Suppressor macrophage treated with lipopolysaccharide for 1 hour (primary cell): Measurements from ENCODE around the gene RPL35.

Experiments used
- DNase-seq, 3 donors: peaks; one replicate each; pipeline ENCODE4 v3.0.0-alpha.2; 2020 to 2022

RPL35 gene

DNA sequence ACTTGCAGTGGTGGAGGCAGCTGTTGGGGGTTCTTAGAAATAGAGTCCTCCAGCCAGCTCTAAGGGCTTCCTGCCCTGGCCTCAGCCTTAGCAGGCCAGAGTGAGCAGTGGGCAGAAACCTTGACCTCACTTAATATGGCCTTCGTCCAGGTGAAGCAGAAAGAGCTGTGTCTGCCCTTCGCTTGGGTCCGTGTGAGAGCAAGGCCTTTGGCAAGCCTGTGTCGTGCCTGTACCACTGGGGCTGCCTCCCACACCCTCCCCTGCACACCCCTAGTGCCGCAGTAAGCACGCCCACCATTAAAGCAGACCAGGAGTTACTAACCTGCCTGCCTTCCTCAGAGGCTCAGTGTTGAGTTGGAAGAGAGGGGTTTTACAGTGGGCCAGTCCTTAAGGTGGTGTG, 13.7 kb upstream of the RPL35 start:
- no peak for DNase-seq

GRCh38 chr9:124873664-124874063, 11.9 kb upstream of the RPL35 start:
- no peak for DNase-seq

DNA sequence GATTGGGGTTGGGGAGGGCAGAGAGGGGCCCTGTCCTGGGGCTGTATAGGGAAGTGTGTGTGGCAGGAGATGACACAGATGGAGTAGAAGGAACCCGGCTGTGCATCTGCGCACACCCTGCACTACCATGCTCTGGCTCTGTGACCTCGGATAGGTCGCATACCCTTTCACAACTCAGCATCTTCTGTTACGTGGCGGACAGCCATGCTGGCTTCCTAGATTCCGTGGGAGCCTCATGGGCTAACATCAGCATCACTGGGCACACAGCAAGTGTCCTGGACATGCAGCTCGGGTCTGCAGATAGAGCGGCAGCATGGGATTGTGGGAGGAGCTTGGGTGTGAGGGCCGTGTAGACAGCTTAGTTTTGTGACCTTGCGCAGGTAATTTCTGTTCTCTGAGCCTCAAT, 9.4 kb upstream of the RPL35 start:
- no peak for DNase-seq

GRCh38 chr9:124870723-124871122, 9.0 kb upstream of the RPL35 start:
- peak in 1 of 3 donors; percentile 36 for DNase-seq

- DNase-seq, result peak in 2 of 3 donors; percentile 47 to 59
These were observed 8.3 kb upstream of the RPL35 start for GRCh38 chr9:124869986-124870560.

GRCh38 chr9:124869466-124869985, 7.8 kb upstream of the RPL35 start:
- peak; percentile 31 to 63 (median 38) for DNase-seq

GRCh38 chr9:124868511-124869465, 7.0 kb upstream of the RPL35 start:
- peak; percentile 86 to 96 (median 93) for DNase-seq

DNA sequence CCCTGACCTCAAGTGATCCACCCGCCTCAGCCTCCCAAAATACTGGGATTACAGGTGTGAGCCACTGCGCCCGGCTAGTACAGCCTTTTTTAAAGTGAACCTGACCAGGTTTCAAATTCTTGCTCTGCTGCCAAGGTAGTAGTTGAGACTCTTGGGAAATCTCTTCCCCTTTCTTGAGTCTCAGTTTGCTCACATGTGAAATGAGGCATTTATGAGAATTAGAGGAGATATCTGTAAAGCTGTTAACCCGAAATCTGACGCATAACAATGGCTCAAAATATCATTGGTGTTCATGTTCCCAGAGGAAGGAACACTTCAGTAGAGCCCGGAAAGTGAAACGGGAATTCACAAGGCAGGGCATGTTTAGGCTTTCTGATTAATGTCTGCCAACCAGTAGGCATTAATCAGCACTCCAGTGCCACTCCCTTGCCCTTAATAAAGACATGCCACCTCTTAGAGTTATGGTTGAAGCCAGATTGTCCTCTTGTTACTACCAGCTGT, 1.7 kb upstream of the RPL35 start:
- DNase-seq, result peak; percentile 33 to 76 (median 53)

DNA sequence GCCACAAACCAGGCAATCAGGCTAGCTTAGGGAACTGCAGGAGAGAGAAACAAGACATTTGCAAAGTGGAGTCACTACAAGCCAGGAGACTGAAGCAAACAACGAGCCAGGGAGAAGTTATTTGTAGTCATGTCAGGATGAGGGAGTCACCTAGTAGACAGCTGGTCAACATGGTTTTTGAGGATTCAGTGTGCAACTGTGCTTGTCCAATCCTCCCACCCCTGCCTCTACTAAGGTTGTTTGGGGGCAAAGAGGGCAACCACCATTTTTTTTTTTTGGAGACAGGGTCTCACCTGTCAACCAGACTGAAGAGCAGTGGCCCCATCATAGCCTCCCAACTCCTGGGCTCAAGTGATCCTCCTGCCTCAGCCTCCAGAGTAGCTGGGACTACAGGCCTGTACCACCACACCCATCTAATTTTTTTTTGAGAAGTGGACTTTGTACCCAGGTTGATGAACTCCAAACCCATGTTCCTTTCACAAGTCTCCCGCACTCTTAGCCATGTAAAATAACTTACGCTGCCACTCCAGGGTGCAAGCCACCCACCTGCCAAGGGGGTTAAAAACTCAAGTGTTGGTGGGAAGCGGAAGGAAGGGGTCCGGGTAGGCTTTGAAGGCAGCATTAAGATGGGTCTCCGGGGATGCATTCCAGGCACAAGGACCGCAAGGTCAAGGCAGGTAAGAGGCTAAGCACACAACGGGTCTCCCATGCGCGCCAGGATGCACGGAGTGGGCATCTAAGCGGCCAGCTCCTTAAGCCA, 995 bp downstream of the RPL35 start:
- DNase-seq, result peak in 1 of 3 donors; percentile 18

DNA sequence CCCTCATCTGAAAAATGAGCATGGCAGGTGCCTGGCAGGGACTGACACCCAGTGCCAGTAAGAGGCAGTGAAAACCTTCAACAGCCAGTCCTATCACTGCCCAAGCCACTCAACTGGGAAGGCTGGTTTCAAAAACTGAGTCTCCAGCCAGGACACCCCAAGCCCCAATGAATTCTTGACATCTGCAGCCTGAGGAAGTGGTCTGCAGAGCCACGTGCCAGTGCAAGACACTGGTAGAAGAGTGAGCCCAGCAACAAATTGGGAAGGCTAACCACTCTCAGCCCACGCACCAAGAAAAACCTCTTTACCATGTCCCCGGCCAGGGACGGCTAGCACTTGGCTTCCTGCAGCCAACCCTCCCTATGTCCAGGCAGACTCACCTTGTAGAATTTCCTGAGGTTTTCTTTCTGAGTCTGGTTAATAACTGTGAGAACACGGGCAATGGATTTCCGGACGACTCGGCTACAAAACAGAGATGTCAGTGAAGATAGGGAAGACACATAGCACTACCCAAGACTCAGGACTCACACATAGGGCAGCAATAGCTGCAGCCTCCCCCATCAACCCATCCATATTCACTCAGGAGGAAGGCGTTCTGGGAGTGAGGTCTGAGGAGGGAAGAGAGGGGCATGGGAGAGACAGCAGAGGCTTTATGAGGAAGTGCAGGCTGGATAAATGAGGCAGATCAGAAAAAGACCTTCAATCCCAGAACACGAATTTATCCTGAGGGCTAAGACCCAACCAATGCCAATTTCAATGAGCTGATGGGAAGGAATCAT, 1.8 kb downstream of the RPL35 start:
- no peak for DNase-seq

DNA sequence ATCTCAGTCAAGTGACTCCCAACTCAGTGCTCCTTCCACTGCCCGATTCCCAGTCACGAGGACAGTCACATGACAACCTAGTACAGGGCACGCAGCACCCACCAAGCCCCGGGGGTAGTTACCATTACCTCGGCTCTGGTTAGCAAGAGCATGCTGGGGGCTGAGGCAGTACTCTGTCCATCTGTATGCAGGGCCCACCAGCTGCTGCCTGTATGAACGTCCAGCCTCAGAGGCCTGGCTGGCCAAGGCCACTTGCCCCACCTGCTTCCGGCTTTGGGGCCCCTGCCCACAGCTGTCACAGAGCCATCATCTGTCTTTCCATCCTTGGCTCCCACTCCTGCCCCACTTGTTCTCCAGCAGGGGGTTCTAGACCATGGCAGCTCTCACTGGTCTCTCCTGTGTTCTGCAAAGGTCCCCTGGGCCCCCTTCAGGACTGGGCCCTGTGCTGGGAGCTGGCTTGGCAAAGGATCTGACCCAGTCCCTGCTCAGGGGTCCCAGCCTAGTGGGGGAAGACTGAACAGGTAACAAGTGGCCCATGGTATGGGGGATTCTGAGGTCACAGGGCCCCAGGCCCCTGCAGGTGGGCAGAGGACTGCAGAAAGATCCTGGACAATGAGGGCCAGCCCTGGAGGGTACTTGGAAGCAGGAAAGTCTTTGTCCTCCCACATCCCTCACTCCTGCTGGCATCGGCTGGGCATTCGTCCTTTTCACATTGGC, 3.3 kb downstream of the RPL35 start:
- no peak for DNase-seq

DNA sequence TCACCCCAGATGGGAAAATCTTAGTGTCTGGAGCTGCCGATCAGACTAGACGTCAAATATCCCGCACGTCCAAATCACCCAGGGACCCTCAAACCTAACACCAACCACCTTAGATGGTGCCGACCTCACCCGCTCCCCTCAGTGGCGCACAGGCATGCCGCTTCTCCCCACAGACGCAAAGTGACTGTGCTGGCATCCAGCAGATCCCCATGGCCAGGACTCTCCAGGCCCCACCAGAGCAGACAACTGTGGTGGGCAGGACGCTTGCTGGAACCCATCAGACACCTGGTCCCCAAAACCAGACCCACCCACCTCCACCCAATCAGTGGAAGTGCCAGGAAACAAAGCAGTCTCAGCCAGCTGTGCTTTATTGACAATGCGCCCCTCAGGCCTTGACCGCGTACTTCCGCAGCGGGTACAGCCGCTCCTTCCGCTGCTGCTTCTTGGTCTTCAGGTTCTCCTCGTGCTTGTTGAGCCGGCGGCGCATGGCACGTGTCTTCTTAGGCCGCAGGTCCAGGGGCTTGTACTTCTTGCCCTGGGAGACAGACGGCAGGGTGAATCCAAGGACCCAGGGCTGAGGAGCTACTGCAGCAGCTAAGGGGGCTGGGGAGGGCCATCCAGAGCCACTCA, 4.1 kb downstream of the RPL35 start:
- no peak for DNase-seq

GRCh38 chr9:124855944-124856765, 5.6 kb downstream of the RPL35 start:
- no peak for DNase-seq

- DNase-seq, result no peak
These were observed 6.2 kb downstream of the RPL35 start for GRCh38 chr9:124855566-124855943.

GRCh38 chr9:124854822-124855221, 6.9 kb downstream of the RPL35 start:
- no peak for DNase-seq

DNA sequence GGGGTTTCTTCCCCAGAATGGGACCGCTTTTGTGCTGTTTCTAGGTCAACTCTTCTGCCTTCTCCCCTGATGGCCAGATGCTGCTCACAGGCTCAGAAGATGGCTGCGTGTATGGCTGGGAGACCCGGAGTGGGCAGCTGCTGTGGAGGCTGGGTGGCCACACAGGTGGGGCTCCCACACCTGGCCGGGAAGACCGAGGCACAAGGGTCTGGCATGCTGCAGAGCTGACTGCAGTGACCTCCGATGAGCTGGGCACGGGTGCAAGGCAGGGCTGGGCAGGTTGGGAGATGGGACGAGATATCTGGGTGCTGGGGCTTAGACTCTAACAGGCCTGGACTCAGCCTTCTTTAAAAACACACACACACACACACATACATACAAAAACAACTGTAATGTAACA, 7.6 kb downstream of the RPL35 start:
- DNase-seq, result no peak

DNA sequence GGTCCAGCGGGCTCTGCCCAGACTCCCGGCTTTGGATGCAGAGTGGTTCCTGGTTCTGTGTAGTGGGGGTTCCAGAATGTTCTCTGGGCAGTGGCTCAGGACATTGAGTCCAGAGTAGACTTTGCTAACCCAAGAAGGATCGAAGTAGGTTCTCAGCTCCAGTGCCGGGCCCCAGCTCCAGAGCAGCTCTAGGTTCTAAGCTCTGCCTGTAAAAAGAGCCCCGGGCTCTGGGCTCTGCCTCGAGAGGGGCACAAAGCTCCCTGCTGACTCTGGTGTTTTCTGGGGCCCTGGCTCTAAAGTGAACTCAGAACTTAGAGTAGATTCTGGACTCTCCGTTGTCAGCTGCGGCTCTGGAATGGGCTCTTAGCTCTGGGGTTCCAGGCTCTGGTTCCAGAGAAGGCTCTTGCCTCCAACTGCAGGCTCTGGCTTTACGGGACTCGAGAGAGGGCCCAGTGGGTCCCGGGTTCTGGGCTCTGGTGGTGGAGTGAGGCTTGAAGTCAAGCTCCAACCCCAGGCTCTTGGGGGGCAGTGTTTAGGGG, 8.1 kb downstream of the RPL35 start:
- DNase-seq, result no peak

DNA sequence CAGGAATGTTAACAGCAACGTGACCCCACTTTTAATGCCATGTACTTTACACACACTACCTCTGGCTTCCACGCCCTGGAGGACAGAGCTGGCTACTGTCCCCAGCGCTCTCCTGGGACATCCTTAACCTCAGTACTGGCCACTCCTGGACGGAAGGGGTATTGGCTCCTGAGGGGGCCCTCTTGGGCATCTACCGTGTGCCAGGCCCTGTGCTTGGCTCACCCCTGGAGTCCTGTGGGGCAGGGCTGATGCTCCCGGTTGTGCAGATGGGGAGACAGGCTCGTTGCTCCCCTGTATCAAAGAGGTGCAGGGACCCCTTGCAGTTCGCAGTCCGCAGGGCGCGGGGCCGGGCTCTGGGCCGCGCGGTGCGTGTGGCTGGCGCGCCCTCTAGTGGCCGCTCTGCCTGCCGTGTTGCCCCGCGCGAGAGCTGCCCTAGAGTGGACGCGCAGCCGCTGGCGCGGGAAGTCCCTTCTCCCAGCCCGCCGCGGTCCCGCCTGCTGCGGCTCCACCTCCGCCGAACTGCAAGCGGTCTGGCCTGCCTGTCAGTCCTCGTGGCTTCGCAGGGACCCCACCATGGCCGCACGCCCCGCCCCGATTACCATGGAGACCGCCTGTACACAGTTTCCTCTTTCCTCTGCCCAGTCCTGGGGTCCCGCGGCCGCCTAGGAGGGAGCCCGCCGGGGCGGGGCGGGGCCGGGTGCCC, 8.8 kb downstream of the RPL35 start, which contains the start of gene WDR38:
TSS of gene WDR38 (plus strand) at position 632 of the 703 bp plus-strand sequence. CDS start 72 bp downstream, outside the sequence.
- DNase-seq, result peak; percentile 88 to 95 (median 89)
